Ovary (tissue), 3 donors: ENCODE measurements around the gene TRRAP.

Source experiments
- CTCF ChIP-seq, 3 donors: fragments of 450-650 bp in 2 of 3; fragments of 200-600 bp in 1 of 3; IDR thresholded peaks; one replicate each; pipeline versions ENCODE4 v1.5.1 to v1.8.0; 2016 to 2022; ENCODE audit warnings: antibody characterized with exemption in 3 of 3, mild to moderate bottlenecking in 1 of 3
- EP300 ChIP-seq: sonication (generic); formaldehyde crosslinking; IDR thresholded peaks from one replicate; pipeline ENCODE4 v1.6.1; 2017; ENCODE audit warnings: antibody characterized with exemption
- POLR2A ChIP-seq: fragments of 450-650 bp; IDR thresholded peaks from one replicate; pipeline ENCODE4 v1.6.1; 2017; ENCODE audit warnings: antibody characterized with exemption, mild to moderate bottlenecking, moderate library complexity
- donor health status: DM: no; HTN: no; CAD: no.

GRCh38 chr7:99046722-99047121 lies 168.4 kb downstream of the TRRAP start:
- TF ChIP-seq CTCF (IDR thresholded peaks at IDR 0.05), result no peak
- TF ChIP-seq POLR2A, result no peak
- TF ChIP-seq EP300, result no peak
